Naive B cell (primary cell): ENCODE data around the gene EMILIN2. TPM values are rescaled to one million over a fixed set of nuclear protein-coding genes. Genes with fewer than 3 reads are reported as not detected.
"Not testable (repeated sequence)": the region's sequence is repeated elsewhere in the genome, so short reads cannot be mapped to it uniquely, and the experiment has no call there.

ENCODE experiments used
- ATAC-seq, 2 donors: fragments of 150-1000 bp; cut with Tn5 transposase; 2 replicates each; pipeline ENCODE4 v1.10.0; 2021; ENCODE audit warnings: low read depth in 2 of 2, mild to moderate bottlenecking in 2 of 2, moderate library complexity in 2 of 2
- DNase-seq: peaks from one replicate; pipeline ENCODE4 v3.0.0; 2022
- H3K27ac Mint-ChIP-seq, 6 donors: one replicate each; pipeline ENCODE4 v1.8.0; 2020 to 2022; ENCODE audit warnings: mild to moderate bottlenecking in 6 of 6, mixed read lengths in 6 of 6, moderate library complexity in 5 of 6, inconsistent platforms in 2 of 6
- H3K27me3 Mint-ChIP-seq, 3 donors: one replicate each; pipeline ENCODE4 v1.8.0; 2021 to 2022; ENCODE audit warnings: mixed read lengths in 3 of 3, mild to moderate bottlenecking in 1 of 3
- H3K36me3 Mint-ChIP-seq, 2 donors: one replicate each; pipeline ENCODE4 v1.8.0; 2020 to 2022; ENCODE audit warnings: mixed read lengths in 2 of 2, inconsistent platforms in 1 of 2, mild to moderate bottlenecking in 1 of 2
- H3K4me1 Mint-ChIP-seq, 3 donors: one replicate each; pipeline ENCODE4 v1.8.0; 2020 to 2022; ENCODE audit warnings: mixed read lengths in 3 of 3, inconsistent platforms in 1 of 3, mild to moderate bottlenecking in 1 of 3, moderate library complexity in 1 of 3
- H3K4me3 Mint-ChIP-seq, 8 donors: one replicate each; pipeline ENCODE4 v1.8.0; 2020 to 2022; ENCODE audit warnings: mild to moderate bottlenecking in 8 of 8, mixed read lengths in 8 of 8, moderate library complexity in 8 of 8, inconsistent platforms in 2 of 8
- H3K9me3 Mint-ChIP-seq, 7 donors: one replicate each; pipeline ENCODE4 v1.8.0; 2020 to 2022; ENCODE audit warnings: mixed read lengths in 7 of 7, mild to moderate bottlenecking in 5 of 7, inconsistent platforms in 2 of 7, moderate library complexity in 1 of 7
- polyA plus RNA-seq, 6 donors: library from polyadenylated mRNA; unstranded; fragments of 300-500 nt; fragmentation: Illumina TruSeq; gene quantifications; one replicate each; pipeline ENCODE4 v1.2.3, GENCODE V29; 2021; ENCODE audit warnings: low read depth in 6 of 6

The EMILIN2 gene
- 1 to 10 TPM in 5 of 6 donors, not detected in 1; 1.2 to 2.2 (median 1.5) TPM for polyA plus RNA-seq

DNA sequence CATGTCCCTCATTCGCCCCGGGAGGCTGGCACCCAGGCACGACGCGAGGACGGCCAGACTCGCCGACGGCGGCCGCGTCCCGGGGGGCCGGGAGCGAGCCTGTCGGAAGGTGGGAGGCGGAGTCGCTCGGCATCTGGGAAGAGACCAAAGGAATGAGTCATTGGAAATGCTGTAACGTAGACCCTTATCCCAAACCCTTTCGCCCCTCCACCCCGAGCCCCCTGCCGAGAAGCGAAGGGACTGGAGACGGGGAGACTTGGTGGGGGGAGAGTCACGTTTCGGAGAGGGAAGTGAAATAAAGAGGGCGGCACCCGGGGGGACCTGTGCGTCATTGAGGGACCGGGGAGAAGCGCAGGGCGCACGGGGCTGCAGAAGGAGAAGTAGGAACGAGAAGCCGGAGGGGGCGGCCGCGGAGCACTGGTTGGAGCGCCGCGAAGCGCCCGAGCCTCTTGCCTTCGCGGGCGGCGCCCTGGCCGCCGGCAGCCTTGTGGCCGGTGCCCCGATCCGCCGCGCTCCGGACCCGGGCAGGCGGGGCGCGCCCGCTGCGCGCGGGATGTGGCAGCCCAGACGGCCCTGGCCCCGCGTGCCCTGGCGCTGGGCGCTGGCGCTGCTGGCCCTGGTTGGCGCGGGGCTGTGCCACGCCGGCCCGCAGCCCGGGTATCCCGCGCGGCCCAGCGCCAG, at the start of gene EMILIN2:
EMILIN2 (plus strand) TSS at position 371 of the 681 bp plus-strand sequence; CDS start at position 554, 183 bp downstream.
- H3K27me3 Mint-ChIP-seq = peaks cover 17 to 32% (median 20%) of the 10 kb centered on the region in 3 donors
- peak within 1 kb of the TSS; percentile 90 to 98 (median 97) for H3K27ac Mint-ChIP-seq
- peaks cover 29 to 31% (median 30%) of the 10 kb centered on the region in 3 donors for H3K4me1 Mint-ChIP-seq
- peaks cover 0 to 8% of the 10 kb centered on the region in 2 donors for H3K36me3 Mint-ChIP-seq
- H3K9me3 Mint-ChIP-seq = no peaks in the 10 kb centered on the region
- H3K4me3 Mint-ChIP-seq = peak within 1 kb of the TSS; percentile 81 to 96 (median 90)
- ATAC-seq (peak; percentile 83 to 84), DNase-seq (peak; percentile 94)

DNA sequence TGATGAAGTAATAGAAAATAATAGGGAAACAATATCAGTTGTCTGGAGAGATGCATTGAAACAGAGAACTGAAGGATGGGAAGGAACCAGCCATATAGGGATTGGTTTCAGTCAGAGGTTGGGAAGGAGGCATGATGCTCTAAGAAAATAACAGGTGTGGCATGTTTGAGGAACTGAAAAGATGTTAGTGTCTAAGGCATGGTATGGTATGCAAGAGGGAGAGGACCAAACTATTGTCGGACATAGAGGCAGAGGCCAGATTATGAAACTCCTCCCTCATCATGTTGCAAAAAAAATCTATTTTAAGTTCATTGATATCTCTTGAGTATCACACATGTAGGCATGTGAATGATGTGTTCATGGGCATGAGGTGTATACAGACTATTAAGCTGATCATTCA, 48.9 kb upstream of the EMILIN2 start:
- DNase-seq (no peak), ATAC-seq (peak; percentile 37 to 48)
- Mint-ChIP-seq H3K4me3 (peak overlapping the region in 1 of 8 donors; percentile 18), H3K9me3 (no peaks in the 10 kb centered on the region), H3K27me3 (no peaks in the 10 kb centered on the region), H3K36me3 (peaks cover 39 to 47% of the 10 kb centered on the region in 2 donors), H3K27ac (peak overlapping the region in 4 of 6 donors; percentile 10 to 59 (median 31)), H3K4me1 (peaks cover 9 to 19% (median 9%) of the 10 kb centered on the region in 3 donors)

DNA sequence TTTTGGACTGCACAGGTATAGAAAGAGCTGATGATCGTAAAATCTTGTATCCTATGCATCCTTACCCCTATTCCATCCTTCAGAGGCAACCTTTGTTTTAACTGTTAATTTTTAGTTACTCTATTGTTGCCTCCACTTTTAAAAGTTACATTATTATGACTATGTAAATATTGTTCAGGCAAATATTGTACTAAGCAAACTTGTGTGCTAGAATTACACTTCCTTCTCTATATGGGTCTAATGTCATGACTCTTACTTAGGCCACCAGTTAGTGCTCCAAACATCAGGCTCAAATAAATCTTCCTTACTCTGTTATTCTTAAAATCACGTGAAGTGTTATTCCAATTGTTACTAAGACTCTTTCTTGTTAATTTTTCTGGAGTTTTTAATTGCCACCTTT, 47.4 kb upstream of the EMILIN2 start:
- H3K27ac Mint-ChIP-seq = peak overlapping the region in 1 of 6 donors; percentile 2
- no peaks in the 10 kb centered on the region for H3K9me3 Mint-ChIP-seq
- DNase-seq (no peak), ATAC-seq (no peak)
- no peaks in the 10 kb centered on the region for H3K27me3 Mint-ChIP-seq
- peaks cover 37 to 56% of the 10 kb centered on the region in 2 donors for H3K36me3 Mint-ChIP-seq
- H3K4me1 Mint-ChIP-seq = peaks cover 9 to 19% (median 9%) of the 10 kb centered on the region in 3 donors
- no peak overlapping the region for H3K4me3 Mint-ChIP-seq

GRCh38 chr18:2805970-2806943, 40.5 kb upstream of the EMILIN2 start:
- Mint-ChIP-seq H3K4me1 (peaks cover 0 to under 1% (median under 1%) of the 10 kb centered on the region in 3 donors), H3K27ac (peak overlapping the region in 3 of 6 donors; percentile 8 to 51 (median 50)), H3K4me3 (no peak overlapping the region), H3K36me3 (peaks cover 22 to 35% of the 10 kb centered on the region in 2 donors), H3K27me3 (no peaks in the 10 kb centered on the region), H3K9me3 (peaks cover 9 to 26% (median 22%) of the 10 kb centered on the region in 7 donors)
- ATAC-seq = no peak
- no peak for DNase-seq

GRCh38 chr18:2808640-2809039, 38.2 kb upstream of the EMILIN2 start:
- not testable (repeated sequence) for H3K4me1 Mint-ChIP-seq, ATAC-seq, DNase-seq, H3K4me3 Mint-ChIP-seq, H3K27me3 Mint-ChIP-seq
- peaks cover 16 to 48% (median 34%) of the 10 kb centered on the region in 7 donors for H3K9me3 Mint-ChIP-seq
- H3K27ac Mint-ChIP-seq = peak overlapping the region in 1 of 6 donors; percentile 85
- peaks cover 31 to 35% of the 10 kb centered on the region in 2 donors for H3K36me3 Mint-ChIP-seq

DNA sequence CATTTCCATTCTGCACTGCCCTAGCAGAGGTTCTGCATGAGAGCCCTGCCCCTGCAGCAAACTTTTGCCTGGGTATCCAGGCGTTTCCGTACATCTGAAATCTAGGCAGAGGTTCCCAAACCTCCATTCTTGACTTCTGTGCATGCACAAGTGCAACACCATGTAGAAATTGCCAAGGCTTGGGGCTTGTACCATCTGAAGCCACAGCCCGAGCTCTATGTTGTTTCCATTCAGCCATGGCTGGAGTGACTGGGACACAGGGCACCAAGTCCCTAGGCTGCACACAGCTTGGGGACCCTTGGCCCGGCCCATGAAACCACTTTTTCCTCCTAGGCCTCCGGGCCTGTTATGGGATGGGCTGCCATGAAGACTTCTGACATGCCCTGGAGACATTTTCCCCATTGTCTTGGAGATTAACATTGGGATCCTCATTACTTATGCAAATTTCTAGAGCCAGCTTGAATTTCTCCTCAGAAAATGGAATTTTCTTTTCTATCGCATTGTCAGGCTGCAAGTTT, 37.1 kb upstream of the EMILIN2 start:
- not testable (repeated sequence) for H3K4me1 Mint-ChIP-seq, H3K4me3 Mint-ChIP-seq, ATAC-seq, H3K27me3 Mint-ChIP-seq, DNase-seq
- peaks cover 28 to 35% of the 10 kb centered on the region in 2 donors for H3K36me3 Mint-ChIP-seq
- H3K27ac Mint-ChIP-seq = peak overlapping the region in 1 of 6 donors; percentile 52
- H3K9me3 Mint-ChIP-seq = peaks cover 19 to 58% (median 38%) of the 10 kb centered on the region in 7 donors

- H3K36me3 Mint-ChIP-seq = peaks cover 23 to 35% of the 10 kb centered on the region in 2 donors
- no peak overlapping the region for H3K4me3 Mint-ChIP-seq
- no peak overlapping the region for H3K27ac Mint-ChIP-seq
- DNase-seq = no peak
- H3K9me3 Mint-ChIP-seq = peaks cover 19 to 65% (median 38%) of the 10 kb centered on the region in 7 donors
- no peaks in the 10 kb centered on the region for H3K27me3 Mint-ChIP-seq
- ATAC-seq = no peak
- no peaks in the 10 kb centered on the region for H3K4me1 Mint-ChIP-seq
These were observed 35.4 kb upstream of the EMILIN2 start for GRCh38 chr18:2811416-2811815.

GRCh38 chr18:2814928-2815327, 31.9 kb upstream of the EMILIN2 start:
- Mint-ChIP-seq H3K4me3 (no peak overlapping the region), H3K4me1 (no peaks in the 10 kb centered on the region), H3K36me3 (peaks cover 10 to 28% of the 10 kb centered on the region in 2 donors), H3K27me3 (no peaks in the 10 kb centered on the region), H3K27ac (no peak overlapping the region), H3K9me3 (peaks cover 17 to 51% (median 32%) of the 10 kb centered on the region in 7 donors)
- ATAC-seq = no peak
- DNase-seq = no peak

- ATAC-seq (no peak), DNase-seq (no peak)
- Mint-ChIP-seq H3K9me3 (peaks cover 3 to 20% (median 15%) of the 10 kb centered on the region in 7 donors), H3K27me3 (no peaks in the 10 kb centered on the region), H3K4me1 (no peaks in the 10 kb centered on the region), H3K27ac (peak overlapping the region in 1 of 6 donors; percentile 30), H3K36me3 (peaks cover 0 to 5% of the 10 kb centered on the region in 2 donors), H3K4me3 (no peak overlapping the region)
These were observed 28.5 kb upstream of the EMILIN2 start for GRCh38 chr18:2818281-2818680.

DNA sequence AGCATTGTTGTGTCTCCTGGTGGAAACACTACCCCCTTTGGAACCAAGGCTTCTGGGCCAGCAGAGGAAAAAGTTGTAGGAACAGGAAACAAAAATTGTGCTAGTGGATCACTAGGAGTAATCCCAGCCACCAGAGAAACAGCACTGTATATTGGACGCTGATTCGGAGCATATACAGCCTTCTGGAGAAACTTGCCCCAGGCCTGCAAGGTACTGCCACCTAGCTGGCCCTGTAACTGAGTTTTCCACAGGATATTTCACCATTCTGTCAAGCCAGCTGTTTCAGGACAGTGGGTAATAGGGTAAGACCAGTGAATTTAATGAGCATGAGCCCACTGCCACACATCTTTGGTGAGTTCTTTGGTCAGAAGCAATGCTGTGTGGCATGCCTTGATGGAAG, 25.1 kb upstream of the EMILIN2 start:
- DNase-seq (no peak), ATAC-seq (no peak)
- Mint-ChIP-seq H3K36me3 (no peaks in the 10 kb centered on the region), H3K4me3 (no peak overlapping the region), H3K9me3 (peaks cover 0 to 7% (median 3%) of the 10 kb centered on the region in 7 donors), H3K27ac (peak overlapping the region in 1 of 6 donors; percentile 73), H3K4me1 (no peaks in the 10 kb centered on the region), H3K27me3 (no peaks in the 10 kb centered on the region)

DNA sequence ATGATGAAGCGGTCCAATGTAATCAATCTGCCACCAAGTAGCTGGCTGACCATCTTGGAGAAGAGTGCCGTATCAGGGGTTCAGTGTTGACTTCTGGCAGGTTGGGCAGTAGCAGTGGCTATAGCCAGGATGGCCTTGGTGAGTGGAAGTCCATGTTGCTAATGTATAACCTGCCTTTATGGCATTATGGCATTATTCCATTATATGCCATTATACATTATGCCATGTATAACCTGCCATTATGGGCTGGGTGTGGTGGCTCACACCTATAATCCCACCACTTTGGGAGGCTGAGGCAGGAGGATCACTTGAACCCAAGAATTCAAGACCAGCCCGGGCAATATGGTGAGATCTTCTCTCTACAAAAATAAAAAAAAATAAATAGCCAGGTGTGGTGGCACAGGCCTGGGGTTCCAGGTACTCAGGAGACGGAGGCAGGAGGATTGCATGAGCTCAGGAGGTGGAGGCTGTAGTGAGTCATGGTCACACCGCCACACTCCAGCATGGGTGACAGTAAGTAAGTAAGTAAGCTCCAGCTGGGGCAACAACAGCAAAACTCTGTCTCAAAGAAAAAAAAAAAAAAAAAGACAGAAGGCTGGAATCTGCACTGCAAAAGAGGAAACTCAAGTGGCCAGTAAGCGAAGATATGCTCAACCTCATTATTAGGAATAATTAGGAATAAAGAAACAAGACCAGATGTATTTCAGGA, 24.4 kb upstream of the EMILIN2 start:
- Mint-ChIP-seq H3K27ac (peak overlapping the region in 1 of 6 donors; percentile 73), H3K27me3 (no peaks in the 10 kb centered on the region), H3K9me3 (peaks cover 0 to 7% (median 3%) of the 10 kb centered on the region in 7 donors), H3K4me1 (no peaks in the 10 kb centered on the region), H3K36me3 (no peaks in the 10 kb centered on the region), H3K4me3 (no peak overlapping the region)
- ATAC-seq (no peak), DNase-seq (no peak)

- Mint-ChIP-seq H3K4me1 (no peaks in the 10 kb centered on the region), H3K36me3 (no peaks in the 10 kb centered on the region), H3K27me3 (no peaks in the 10 kb centered on the region), H3K9me3 (peaks cover 0 to 7% (median 3%) of the 10 kb centered on the region in 7 donors), H3K4me3 (no peak overlapping the region), H3K27ac (peak overlapping the region in 1 of 6 donors; percentile 42)
- ATAC-seq = no peak
- no peak for DNase-seq
These were observed 23.6 kb upstream of the EMILIN2 start for GRCh38 chr18:2823202-2823601.
